SK-N-DZ (cell line): Measurements from ENCODE around the gene ZNF607. TPM values are rescaled to one million over a fixed set of nuclear protein-coding genes. Genes with fewer than 3 reads are reported as not detected.
A peak's percentile ranks its signal among the peaks of the same experiment; 100 is the strongest.
"Not testable (repeated sequence)": the region's sequence is repeated elsewhere in the genome, so short reads cannot be mapped to it uniquely, and the experiment has no call there.

Source experiments
- DNase-seq: peaks from one replicate; pipeline ENCODE4 v3.0.0-alpha.2; 2015; ENCODE audit warnings: low spot score
- polyA plus RNA-seq, 2 experiments: library from polyadenylated mRNA; depleted of rRNA; stranded (reverse); fragments of >200 nt; gene quantifications; 2 replicates each; pipeline ENCODE4 v1.2.3, GENCODE V29; 2014

The ZNF607 gene
- polyA plus RNA-seq (2014; cell fraction: cytosol; rRNA removed) = 5.6 and 6.3 TPM in 2 replicates
- 8.9 and 11.0 TPM in 2 replicates for polyA plus RNA-seq (2014; cell fraction: nucleus; rRNA removed)

DNA sequence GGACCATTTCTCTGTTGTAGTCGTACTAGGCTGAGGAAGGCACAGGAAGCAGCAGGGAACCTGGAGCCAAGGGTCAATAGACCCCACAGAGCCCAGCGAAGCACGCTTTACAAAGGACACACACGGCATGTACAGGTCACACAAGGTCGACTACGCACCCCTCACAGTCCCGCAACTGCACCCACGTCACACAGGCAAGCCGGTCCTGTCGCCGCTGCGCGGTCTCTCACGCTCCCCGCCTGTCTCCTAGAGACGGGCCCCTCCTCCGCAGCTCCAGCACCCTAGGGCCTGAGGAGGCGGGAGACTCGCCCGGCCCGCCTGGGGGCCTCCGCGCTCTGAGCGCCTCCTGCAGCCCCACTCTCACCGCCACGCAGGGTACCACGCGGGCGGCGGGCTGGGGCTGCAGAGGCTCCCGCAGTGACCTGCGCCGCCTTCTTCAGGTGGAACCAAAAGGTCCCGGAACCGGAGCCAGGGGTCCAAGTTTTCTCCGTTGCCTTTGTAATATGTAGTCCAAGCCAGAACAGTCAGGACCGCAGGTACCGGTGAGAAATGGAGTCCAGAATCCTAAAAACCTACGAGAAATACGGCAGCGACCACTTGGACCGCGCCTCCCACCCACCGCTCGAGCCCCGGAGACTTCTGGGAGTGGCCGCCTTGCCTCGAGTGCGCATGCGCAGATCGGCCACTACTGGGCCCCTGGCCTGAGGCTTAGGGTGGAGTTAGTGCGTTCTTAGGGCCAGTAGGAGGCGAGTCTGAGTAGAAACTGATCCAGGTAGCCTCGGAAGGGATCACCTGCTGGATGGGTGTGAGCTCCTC, at the start of gene ZNF607:
TSS of gene ZNF607 (minus strand) at position 651 of the 816 bp plus-strand sequence. CDS start 8,143 bp downstream, outside the sequence.
- DNase-seq = peak; percentile 93

DNA sequence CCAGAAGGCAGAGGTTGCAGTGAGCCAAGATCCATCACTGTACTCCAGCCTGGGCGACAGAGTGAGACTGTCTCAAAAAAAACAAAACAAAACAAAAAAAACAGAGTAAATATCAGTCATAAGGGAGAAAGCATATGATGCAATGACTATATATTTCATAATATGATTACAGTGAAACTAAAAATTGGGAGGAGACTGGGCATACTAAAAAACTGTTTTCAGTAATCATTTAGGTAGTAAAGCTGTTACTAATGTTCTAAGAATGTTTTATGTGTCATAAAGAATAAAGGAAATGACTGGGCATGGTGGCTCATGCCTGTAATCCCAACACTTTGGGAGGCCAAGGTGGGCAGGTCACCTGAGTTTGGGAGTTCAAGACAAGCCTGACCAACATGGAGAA, 43.9 kb upstream of the ZNF607 start:
- DNase-seq = no peak

DNA sequence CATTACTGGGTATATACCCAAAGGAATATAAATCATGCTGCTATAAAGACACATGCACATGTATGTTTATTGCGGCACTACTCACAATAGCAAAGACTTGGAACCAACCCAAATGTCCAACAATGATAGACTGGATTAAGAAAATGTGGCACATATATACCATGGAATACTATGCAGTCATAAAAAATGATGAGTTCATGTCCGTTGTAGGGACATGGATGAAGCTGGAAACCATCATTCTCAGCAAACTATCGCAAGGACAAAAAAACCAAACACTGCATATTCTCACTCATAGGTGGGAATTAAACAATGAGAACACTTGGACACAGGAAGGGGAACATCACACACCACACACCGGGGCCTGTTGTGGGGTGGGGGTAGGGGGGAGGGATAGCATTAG, 38.1 kb upstream of the ZNF607 start:
- not testable (repeated sequence) for DNase-seq

DNA sequence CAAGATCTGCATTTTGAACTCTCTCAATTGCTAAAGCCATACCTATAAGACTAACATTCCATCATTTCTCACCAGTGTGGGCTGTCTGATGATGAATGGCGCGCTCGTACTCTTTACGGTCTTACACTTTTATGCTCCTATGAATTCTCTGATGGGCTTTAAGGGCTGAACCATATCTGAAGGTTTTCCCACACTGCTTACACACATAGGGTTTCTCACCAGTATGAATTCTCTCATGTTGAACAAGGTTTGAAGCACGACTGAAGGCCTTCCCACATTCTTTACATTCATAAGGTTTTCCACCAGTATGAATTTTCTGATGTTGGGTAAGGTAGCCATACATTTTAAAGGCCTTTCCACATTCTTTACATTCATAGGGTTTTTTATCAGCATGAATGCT, 18.8 kb upstream of the ZNF607 start:
- DNase-seq = no peak

DNA sequence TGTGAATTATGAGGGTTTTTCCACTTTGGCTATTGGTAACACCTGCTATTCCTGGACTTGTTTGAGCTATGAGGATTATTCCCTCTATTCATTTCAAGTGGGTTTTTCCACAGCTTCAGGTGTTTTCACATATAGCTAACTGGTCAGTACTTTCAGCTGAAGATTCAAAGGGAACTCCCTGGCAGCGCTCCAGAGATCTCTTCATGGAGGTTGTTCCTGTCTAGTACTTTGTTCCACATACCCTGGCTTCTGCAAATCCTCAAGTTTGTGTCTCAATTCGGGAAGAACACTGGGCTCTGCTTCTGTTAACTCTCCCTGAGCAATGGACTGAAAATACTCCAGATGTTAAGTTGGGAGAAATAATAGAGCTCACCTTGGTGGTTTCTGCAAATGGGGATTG, 5.6 kb upstream of the ZNF607 start:
- DNase-seq = no peak

DNA sequence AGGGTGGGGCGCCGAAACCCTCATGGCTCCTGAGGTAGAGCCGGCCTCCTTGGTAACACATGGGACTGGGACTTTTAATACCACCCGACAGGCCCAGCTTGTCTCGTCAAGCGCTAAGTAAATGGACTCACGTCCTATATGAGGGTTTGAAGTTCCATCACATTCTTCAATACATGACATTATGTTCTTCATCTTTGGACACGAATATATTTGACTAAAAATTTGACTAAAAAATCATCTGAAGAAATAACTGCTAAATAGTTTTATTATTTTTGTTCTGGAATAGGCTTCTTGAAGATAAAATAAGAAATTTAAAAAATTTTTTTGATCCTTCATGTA, 335 bp upstream of the ZNF607 start:
- no peak for DNase-seq

DNA sequence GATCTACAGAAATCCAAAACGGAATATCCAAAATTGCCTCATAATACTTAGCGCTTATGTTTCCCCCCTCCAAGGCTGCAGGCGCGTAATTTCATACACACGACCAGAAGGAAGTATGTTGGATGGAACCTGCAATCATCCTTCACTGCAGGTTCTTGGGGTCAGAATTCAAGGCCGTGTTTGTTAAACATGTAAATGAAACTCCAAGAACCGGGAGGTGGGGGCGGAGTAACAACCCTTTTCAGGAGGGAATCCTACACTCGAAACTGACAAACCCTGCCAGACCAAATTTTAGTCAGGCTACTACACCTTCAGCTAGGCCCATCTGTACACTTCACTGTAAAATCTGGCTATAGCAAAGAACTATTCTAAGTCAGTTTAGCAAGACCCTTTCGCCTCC, 1.3 kb downstream of the ZNF607 start:
- no peak for DNase-seq

DNA sequence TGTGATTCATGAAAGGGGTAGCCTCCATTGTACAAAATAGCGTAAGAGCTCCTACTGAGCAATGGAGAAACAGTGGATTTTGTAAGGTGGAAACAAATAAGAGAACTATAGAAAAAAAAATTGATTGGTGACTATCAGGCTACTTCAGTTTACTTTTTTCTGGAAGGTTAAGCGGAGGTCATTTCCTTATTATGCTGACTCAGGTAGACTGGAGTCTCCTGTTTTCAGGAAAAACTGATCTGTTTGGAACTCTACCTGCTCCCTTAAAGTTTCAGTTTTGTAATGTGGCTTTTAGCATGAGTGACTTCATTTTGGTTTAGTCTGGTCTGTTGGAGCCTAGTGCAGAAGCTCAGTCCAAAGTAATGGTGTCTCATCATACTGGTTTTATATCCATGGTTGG, 3.4 kb downstream of the ZNF607 start:
- no peak for DNase-seq

DNA sequence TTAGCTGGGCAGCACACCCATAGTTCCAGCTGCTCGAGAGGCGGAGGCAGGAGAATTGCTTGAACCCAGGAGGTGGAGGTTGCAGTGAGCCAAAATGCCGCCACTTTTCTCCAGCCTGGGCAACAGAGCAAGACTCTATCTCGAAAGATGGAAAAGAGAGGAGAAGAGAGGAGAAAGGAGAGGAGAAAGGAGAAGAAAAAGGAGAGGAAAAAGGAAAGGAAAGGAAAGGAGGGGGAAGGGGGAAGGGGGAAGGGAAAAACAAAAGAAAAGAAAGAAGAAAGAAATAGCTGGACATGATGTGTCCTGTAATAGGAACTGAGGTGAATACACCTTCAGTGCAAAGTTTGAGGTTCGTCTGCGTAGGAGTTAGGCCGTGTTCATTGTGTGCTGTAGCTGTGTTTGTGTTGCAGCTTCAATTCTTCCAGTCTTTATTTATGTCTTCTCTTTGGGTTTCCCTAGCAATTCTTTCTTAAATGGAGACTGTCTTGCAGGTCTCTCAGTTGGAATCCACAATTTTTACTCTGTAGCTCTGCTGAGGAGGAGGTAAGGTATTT, 13.4 kb downstream of the ZNF607 start:
- no peak for DNase-seq

DNA sequence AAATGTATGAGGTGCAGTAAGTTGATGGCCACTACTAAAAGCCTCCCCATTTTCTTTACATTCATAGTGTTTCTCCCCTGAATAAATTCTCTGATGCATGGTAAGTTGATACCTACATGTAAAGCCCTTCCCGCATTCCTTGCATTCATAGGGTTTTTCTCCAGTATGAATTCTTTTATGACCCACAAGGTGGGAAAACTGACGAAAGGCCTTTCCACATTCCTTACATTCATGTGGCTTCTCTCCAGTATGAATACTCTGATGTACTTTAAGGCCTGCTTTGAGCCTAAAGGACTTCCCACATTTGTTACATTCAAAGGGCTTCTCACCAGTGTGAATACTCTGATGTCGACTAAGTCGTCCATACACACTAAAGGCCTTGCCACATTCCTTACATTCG, 20.5 kb downstream of the ZNF607 start:
- no peak for DNase-seq

DNA sequence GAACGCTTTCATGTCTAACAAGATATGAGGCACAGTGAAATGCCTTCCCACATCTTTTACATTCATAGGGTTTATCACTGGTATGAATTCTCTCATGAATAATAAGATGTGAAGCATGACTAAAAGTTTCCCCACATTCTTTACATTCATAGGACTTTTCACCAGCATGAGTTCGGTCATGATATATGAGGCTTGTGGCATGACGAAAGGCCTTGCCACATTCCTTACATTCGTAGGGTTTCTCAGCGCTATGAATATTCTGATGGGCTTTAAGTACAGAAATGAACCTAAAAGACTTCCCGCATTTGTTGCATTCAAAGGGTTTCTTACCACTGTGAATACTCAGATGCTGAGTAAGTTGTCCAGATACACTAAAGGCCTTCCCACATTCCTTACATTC, 21.3 kb downstream of the ZNF607 start:
- no peak for DNase-seq

DNA sequence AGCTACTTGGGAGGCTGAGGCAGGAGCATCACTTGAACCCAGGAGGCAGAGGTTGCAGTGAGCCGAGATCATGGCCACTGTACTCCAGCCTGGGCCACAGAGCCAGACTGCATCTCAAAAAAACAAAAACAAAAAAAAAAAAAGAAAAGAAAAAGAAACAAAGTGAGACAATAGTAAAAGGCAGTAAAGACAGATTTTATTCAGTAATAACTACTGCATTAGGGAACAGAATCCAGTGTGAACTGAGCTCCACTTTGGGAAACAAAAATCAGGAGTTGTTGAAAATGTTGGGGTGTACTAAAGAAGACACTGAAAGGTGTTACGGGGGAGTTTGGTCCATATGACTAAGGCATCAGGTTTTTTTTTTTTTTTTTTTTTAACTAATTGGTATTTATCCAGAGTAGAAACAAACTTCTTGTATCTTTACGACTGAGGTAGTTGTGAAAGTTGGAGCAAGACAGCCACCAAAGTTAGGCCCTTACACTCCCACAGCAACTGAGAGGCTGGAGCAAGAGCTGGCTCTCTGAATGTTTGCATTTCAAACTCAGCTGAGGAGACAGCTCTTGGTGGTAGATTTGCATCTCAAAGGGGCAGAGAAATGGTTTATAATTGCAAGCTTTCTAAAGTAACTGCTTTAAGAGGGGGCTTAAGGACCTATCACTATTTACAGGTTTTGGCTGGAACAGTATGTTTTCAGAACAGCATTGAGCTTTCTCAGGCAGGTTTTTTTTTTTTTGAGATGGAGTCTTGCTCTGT, 24.2 kb downstream of the ZNF607 start:
- no peak for DNase-seq

DNA sequence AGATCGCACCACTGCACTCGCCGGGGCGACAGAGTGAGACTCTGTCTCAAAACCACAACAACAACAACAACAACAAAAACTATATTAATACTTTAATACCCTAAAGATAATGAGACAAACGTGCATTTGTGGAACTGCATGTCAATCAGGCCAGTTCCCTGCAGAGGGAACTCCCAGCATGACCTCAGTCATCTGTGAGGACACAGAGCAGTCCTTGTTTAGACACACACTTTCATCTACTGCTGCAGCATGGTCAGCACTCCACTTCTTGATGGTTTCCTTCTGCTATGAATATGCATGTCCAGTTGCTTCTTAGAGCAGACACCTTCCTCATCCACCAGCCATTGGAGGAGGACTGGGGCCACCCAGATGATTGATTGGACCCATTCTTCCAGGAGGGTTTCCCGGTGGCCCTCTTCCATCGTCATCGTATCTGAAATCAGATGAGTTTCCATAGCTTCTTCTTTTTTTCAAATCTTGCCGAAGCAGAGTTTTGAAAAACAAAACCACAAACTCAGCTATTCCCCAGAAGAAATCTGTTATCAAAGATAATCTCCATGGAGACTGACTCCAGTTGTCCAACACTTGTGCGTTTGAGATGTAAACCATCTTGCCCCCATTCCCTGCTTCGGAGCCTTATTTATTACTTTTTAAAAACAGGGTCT, 26.5 kb downstream of the ZNF607 start:
- DNase-seq = no peak

DNA sequence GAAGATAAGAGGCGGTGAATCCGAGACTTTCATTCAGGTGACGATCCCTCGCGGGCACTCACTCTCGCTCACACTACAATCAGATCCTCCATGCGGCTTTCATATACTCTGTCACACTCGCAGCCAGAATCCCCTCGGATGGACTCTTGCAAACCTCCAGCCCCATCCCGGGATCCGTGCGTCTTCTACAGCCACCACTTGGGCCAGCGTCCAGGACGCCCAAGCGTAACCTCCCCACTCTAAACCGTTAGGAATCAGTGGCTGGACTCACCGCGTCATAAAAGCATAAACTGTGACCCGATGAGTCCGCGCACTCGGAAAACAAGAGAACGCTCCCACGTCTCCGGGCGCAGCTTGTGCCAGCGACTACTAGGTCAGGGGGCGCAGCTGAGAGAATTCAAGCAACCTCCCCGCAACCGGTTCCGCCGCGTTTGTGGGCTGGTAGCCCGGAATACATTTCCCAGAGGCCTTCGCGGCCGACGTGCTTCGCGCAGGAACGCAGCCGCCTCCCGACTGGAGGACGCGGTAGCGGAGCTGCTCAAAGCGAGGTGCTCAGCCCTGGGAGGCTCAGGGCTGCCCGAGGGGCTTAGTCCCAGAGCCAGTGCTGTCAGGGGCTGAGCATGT, 27.6 kb downstream of the ZNF607 start:
- DNase-seq = peak; percentile 92

DNA sequence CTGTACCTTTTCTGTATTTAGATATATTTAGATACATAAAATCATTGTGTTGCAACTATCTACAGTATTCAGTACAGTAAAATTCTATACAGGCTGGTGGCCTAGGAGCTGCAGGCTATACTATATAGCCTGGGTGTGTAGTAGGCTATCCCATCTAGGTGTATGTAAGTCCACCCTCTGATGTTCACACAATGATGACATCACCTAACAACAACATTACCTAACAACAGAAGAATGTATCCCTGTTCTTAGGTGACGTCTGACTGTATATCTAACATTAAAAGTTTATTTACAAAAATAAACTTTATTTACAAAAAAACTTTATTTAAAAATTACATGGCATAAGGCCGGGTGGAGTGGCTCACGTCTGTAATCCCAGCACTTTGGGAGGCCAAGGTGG, 36.0 kb downstream of the ZNF607 start:
- no peak for DNase-seq

DNA sequence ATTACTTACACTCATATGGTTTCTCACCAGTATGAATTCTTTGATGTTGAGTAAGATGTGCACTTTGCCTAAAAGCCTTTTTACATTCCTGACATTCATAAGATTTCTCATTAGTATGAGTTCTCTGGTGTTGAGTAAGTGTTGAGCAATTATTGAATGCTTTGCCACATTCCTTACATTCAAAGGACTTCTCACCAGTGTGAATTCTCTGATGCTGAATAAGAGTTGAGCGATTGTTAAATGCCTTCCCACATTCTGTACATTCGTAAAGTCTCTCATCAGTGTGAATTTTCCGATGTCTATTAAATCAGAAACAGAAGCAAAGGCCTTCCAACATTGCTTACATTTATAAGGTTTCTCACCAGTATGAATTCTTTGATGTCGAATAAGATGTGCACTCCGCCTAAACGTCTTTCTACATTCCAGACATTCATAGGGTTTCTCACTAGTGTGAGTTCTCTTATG, 50.1 kb downstream of the ZNF607 start:
- DNase-seq = no peak

DNA sequence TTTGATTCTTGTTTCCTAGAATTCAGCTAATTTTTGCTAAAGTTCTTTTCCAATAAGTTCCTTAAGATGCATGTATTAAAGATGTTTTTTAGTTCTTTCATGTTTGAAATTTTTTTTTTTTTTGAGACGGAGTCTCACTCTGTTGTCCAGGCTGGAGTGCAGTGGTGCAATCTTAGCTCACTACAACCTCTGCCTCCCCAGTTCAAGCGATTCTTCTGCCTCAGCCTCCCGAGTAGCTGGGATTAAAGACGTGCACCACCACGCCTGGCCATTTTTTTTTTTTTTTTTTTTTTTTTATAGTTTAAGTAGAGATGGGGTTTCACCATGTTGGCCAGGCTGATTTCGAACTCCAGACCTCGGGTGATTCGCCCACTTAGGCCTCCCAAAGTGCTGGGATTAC, 62.4 kb downstream of the ZNF607 start:
- DNase-seq = not testable (repeated sequence)

DNA sequence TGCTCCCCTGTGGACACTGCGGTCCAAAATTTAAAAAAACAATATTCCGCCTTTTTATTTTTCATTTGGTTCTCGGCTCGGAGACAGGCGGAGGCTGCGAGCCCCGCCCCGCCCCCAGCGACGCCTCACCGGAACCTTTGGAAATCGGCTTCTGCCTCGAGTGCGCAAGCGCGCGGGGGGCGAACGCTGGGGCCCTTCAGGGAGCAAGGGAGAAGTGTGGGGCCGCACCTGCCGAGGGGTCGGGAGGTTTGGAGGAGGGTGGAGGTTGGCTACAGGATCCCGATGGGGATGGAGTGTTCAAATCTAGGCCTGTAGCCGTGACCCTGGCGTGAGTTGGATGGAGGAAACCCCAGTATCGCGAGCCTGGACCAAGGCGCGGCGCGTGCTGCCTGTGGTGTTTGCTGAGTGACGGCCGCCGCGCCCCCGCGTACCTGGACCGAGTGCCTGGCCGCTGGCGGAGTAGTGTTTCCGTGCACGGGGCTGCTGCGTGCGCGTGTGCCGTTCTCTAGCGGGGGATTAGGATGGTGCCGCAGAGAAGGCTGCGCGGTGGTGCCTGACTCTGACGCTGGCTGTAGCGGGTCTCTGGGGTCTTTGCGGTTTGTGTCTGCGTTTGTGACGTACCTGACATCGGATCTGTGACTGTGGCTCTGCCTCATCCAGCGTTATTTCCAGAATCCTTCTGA, 63.7 kb downstream of the ZNF607 start:
- peak; percentile 91 for DNase-seq

DNA sequence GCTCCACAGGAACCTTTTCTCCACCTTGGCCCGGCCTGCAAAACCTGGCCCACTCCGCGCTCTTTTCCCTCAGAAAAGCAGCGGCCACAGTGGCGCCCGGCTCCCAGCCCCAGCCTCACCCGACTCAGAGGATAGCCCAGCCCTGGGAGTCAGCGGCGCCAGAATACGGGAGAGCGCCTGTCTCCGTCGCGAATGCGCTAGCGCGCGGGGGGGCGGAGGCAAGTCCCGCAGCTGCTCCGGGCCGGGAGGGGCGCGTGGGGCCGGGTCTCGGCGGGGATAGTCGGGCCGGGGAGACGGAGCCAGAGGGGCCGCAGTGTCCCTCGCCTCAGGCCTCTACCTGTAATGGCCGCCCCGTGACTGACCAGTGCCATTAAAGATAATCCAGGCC, 64.3 kb downstream of the ZNF607 start, which contains the start of gene ZFP30:
TSS of gene ZFP30 (minus strand) at position 165 of the 388 bp plus-strand sequence. CDS start 7,643 bp downstream, outside the sequence.
- peak; percentile 92 for DNase-seq

DNA sequence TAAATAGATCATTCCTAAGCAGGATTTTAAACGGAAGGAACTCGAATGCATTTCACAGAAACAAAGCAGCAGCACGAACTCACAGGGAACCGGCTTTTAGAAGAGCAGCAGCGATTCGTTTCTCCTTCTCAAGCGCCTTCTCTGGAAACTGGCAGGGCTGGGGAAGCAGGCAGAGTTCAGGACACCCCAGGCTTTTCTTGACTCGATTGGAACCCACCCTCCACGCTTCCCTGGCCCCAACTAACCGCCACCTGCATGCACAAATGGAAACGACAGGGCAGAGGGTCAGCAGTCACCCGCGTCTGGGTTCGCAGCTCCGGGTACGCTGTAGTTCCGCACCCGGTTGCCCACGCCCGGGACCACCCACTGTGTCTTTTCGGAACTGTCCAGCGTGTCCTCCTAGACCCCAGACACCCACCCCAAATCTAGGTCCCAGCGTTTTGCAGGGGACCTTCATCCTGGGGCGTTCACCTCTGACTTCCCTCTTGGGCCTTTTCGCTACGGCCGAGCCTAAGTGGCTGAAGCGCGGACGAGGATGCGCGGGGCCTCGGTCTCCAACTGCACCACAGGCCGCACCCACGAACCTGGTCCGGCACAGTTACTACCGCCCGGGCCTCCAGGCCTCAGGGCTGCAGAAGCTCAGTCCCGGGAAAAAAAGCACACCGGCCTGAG, 64.8 kb downstream of the ZNF607 start:
- DNase-seq = peak; percentile 54
